HEK293 (cell line): ENCODE results near the gene LRRC59.

Experiments used
- ELK4 ChIP-seq: IDR thresholded peaks from 2 replicates; pipeline ENCODE4 v1.6.1; 2011; ENCODE audit warnings: mild to moderate bottlenecking, low read depth, low read length, borderline replicate concordance
- HOXD13 ChIP-seq: sonication (generic); formaldehyde crosslinking; IDR thresholded peaks from 2 replicates; pipeline ENCODE4 v1.8.0; 2022; ENCODE audit warnings: missing genetic modification reagents, borderline replicate concordance
- KLF1 ChIP-seq: fragments of 450-650 bp; formaldehyde crosslinking; IDR thresholded peaks from 2 replicates; pipeline ENCODE4 v1.5.1; 2016; ENCODE audit warnings: missing biosample characterization, missing genetic modification characterization
- KLF10 ChIP-seq: fragments of 450-650 bp; IDR thresholded peaks from 2 replicates; pipeline ENCODE4 v1.5.1; 2018; ENCODE audit warnings: missing biosample characterization, mild to moderate bottlenecking, missing genetic modification characterization
- KLF16 ChIP-seq: fragments of 450-650 bp; formaldehyde crosslinking; IDR thresholded peaks from 2 replicates; pipeline ENCODE4 v1.5.1; 2017; ENCODE audit warnings: missing biosample characterization, missing genetic modification characterization
- KLF9 ChIP-seq: fragments of 450-650 bp; formaldehyde crosslinking; IDR thresholded peaks from 2 replicates; pipeline ENCODE4 v1.5.1; 2016; ENCODE audit warnings: missing biosample characterization, missing genetic modification characterization, low read depth
- MEIS1 ChIP-seq: sonication (generic); formaldehyde crosslinking; IDR thresholded peaks from 2 replicates; pipeline ENCODE4 v1.8.1; 2022; ENCODE audit warnings: missing genetic modification reagents, mild to moderate bottlenecking, borderline replicate concordance
- MZF1 ChIP-seq: fragments of 450-650 bp; formaldehyde crosslinking; IDR thresholded peaks from 2 replicates; pipeline ENCODE4 v1.5.1; 2017; ENCODE audit warnings: missing biosample characterization, missing genetic modification characterization, borderline replicate concordance
- PRDM10 ChIP-seq: fragments of 450-650 bp; formaldehyde crosslinking; IDR thresholded peaks from 2 replicates; pipeline ENCODE4 v1.5.1; 2016; ENCODE audit warnings: missing biosample characterization, missing genetic modification characterization
- REPIN1 ChIP-seq: fragments of 450-650 bp; formaldehyde crosslinking; IDR thresholded peaks from 2 replicates; pipeline ENCODE4 v1.5.1; 2017; ENCODE audit warnings: missing biosample characterization, missing genetic modification characterization, low read depth
- SETDB1 ChIP-seq: IDR thresholded peaks from one replicate; pipeline ENCODE4 v1.6.1; 2017; ENCODE audit warnings: mild to moderate bottlenecking, low read length, moderate library complexity, mixed read lengths; ENCODE audit not compliant: insufficient read length
- SP3 ChIP-seq: fragments of 450-650 bp; formaldehyde crosslinking; IDR thresholded peaks from 2 replicates; pipeline ENCODE4 v1.5.1; 2016; ENCODE audit warnings: missing biosample characterization, missing genetic modification characterization
- SP7 ChIP-seq: fragments of 450-650 bp; formaldehyde crosslinking; IDR thresholded peaks from 2 replicates; pipeline ENCODE4 v1.5.1; 2016; ENCODE audit warnings: missing biosample characterization, missing genetic modification characterization
- TSHZ1 ChIP-seq: fragments of 450-650 bp; formaldehyde crosslinking; IDR thresholded peaks from 2 replicates; pipeline ENCODE4 v1.5.1; 2016; ENCODE audit warnings: missing biosample characterization, missing genetic modification characterization, borderline replicate concordance
- WT1 ChIP-seq: fragments of 450-650 bp; formaldehyde crosslinking; IDR thresholded peaks from 2 replicates; pipeline ENCODE4 v1.5.1; 2016; ENCODE audit warnings: missing biosample characterization, missing genetic modification characterization
- ZFP37 ChIP-seq: fragments of 450-650 bp; formaldehyde crosslinking; IDR thresholded peaks from 2 replicates; pipeline ENCODE4 v1.5.1; 2016; ENCODE audit warnings: missing biosample characterization, missing genetic modification characterization
- ZNF133 ChIP-seq: fragments of 450-650 bp; formaldehyde crosslinking; IDR thresholded peaks from 2 replicates; pipeline ENCODE4 v1.5.1; 2016; ENCODE audit warnings: missing biosample characterization, missing genetic modification characterization
- ZNF280D ChIP-seq: fragments of 450-650 bp; formaldehyde crosslinking; IDR thresholded peaks from 2 replicates; pipeline ENCODE4 v1.5.1; 2016; ENCODE audit warnings: missing biosample characterization, missing genetic modification characterization
- ZNF398 ChIP-seq: fragments of 450-650 bp; formaldehyde crosslinking; IDR thresholded peaks from 2 replicates; pipeline ENCODE4 v1.5.1; 2017; ENCODE audit warnings: missing biosample characterization, missing genetic modification characterization
- ZNF404 ChIP-seq: fragments of 450-650 bp; formaldehyde crosslinking; IDR thresholded peaks from 2 replicates; pipeline ENCODE4 v1.5.1; 2017; ENCODE audit warnings: missing biosample characterization, missing genetic modification characterization
- ZNF549 ChIP-seq: fragments of 450-650 bp; IDR thresholded peaks from 2 replicates; pipeline ENCODE4 v1.5.1; 2018; ENCODE audit warnings: missing biosample characterization, missing genetic modification characterization, mild to moderate bottlenecking, inconsistent platforms, moderate library complexity
- ZNF560 ChIP-seq: fragments of 450-650 bp; formaldehyde crosslinking; IDR thresholded peaks from 2 replicates; pipeline ENCODE4 v1.5.1; 2017; ENCODE audit warnings: missing biosample characterization, missing genetic modification characterization, borderline replicate concordance
- ZNF626 ChIP-seq: fragments of 450-650 bp; sonication (Bioruptor Pico); formaldehyde crosslinking; IDR thresholded peaks from 2 replicates; pipeline ENCODE4 v1.5.1; 2018; ENCODE audit warnings: missing biosample characterization, missing genetic modification characterization, inconsistent platforms
- ZNF701 ChIP-seq: fragments of 450-650 bp; formaldehyde crosslinking; IDR thresholded peaks from 2 replicates; pipeline ENCODE4 v1.5.1; 2016; ENCODE audit warnings: missing biosample characterization, missing genetic modification characterization
- ZNF776 ChIP-seq: fragments of 450-650 bp; formaldehyde crosslinking; IDR thresholded peaks from 2 replicates; pipeline ENCODE4 v1.5.0; 2017; ENCODE audit warnings: missing biosample characterization, missing genetic modification characterization, borderline replicate concordance
- ZNF792 ChIP-seq: fragments of 450-650 bp; formaldehyde crosslinking; IDR thresholded peaks from 2 replicates; pipeline ENCODE4 v1.5.1; 2016; ENCODE audit warnings: missing biosample characterization, missing genetic modification characterization
- ZSCAN5A ChIP-seq: fragments of 450-650 bp; formaldehyde crosslinking; IDR thresholded peaks from 2 replicates; pipeline ENCODE4 v1.5.1; 2016; ENCODE audit warnings: missing biosample characterization, missing genetic modification characterization

LRRC59 gene

GRCh38 chr17:50362661-50363060, 34.7 kb downstream of the LRRC59 start (continued):
- TF ChIP-seq ZNF280D (tag by site-specific recombination): no peak
- no peak for TF ChIP-seq MZF1 (tag by site-specific recombination)
- no peak for TF ChIP-seq ELK4
- no peak for TF ChIP-seq SETDB1
- TF ChIP-seq ZNF560 (tag by site-specific recombination): peak; percentile 81; the same call in 1 of the 2 replicates
- TF ChIP-seq SP3: no peak
- no peak for TF ChIP-seq MEIS1 (CRISPR knock-in tag)
- TF ChIP-seq ZSCAN5A: no peak
- no peak for TF ChIP-seq ZNF626 (tag by site-specific recombination)
- no peak for TF ChIP-seq ZNF792 (tag by site-specific recombination)
- no peak for TF ChIP-seq HOXD13 (CRISPR knock-in tag)
- no peak for TF ChIP-seq WT1 (tag by site-specific recombination)
- no peak for TF ChIP-seq ZFP37
- TF ChIP-seq ZNF776: no peak
- TF ChIP-seq REPIN1 (tag by site-specific recombination): no peak
- TF ChIP-seq KLF1 (tag by site-specific recombination): no peak
- no peak for TF ChIP-seq ZNF549 (tag by site-specific recombination)
- no peak for TF ChIP-seq KLF10
- no peak for TF ChIP-seq ZNF701 (tag by site-specific recombination)
- TF ChIP-seq ZNF398 (tag by site-specific recombination): no peak
- no peak for TF ChIP-seq KLF9 (tag by site-specific recombination)
- TF ChIP-seq TSHZ1 (tag by site-specific recombination): no peak
- no peak for TF ChIP-seq SP7 (tag by site-specific recombination)
- no peak for TF ChIP-seq ZNF133
- no peak for TF ChIP-seq PRDM10 (tag by site-specific recombination)
- no peak for TF ChIP-seq KLF16
- 0 out of 2 replicates have a peak, but pooled peaks have one; percentile 62 for TF ChIP-seq ZNF404 (tag by site-specific recombination)
